GM21423 (cell line): Measurements from ENCODE around the gene UMAD1.
A peak's percentile ranks its signal among the peaks of the same experiment; 100 is the strongest.

Source experiments
- ATAC-seq: cut with Tn5 transposase; IDR thresholded peaks from one replicate; pipeline ENCODE4 v1.9.1; 2021; ENCODE audit warnings: mild to moderate bottlenecking, moderate library complexity; ENCODE audit not compliant: unreplicated experiment

The UMAD1 gene

DNA sequence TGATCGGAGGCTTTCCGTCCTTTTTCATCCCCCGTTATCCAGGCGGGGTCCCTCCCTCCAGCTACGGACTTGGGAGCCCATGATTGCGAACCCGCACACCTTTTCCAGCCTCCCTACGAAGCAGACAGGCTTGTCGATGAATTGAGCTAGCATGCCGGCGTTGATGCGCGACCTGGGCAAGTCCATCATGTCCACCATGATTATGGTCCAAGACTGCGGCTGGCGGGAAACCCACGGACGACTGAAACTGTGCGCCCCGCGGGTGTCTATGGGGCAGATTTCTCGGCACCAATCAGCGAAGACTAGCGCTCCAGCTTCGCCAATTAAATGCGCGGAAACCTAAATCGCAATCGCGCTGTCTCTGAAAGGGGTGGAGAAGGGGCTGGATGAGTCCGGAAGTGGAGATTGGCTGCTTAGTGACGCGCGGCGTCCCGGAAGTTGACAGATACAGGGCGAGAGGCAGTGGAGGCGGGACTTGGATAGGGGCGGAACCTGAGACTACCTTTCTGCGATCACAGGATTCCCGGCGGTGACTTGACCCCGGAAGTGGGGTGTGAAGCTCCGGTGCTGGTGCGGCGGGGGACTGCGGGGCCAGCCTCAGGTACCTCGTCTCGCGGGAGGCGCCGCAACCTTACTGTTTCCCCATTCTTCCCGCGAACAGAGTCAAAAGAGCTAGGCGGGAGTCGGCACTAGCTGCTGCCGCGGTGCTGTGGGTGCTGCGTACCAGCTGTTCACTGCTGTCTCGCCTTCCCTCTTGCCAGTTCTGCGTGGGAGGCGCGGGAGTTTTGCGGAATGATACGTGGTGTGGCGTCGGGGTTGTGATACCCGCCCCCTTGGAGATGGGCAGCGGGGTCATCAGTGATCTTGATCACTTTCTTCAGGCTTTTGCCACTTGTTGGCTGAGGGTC is at the start of gene UMAD1:
Gene UMAD1 (plus strand): TSS at position 532 of the 908 bp plus-strand sequence. CDS start 32,620 bp downstream, outside the sequence.
- peak; percentile 98 for ATAC-seq

DNA sequence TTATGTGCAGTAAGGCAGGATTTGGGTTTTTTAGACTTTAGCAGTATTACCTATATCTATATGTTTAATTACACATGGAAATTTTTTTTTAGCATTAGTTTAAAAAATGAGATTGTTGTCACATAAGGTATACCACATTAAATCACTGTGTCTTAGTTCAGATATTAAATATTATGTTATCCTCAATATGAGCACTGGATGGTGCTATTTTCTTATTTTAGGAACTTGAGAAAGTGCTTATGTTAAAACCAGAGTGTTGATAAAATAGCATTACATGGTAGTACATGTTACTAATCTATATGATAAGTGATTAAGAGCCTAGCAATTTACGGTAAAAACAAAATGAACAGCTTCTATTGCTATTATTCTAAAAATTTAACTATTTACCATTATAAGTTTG is 45.1 kb upstream of the UMAD1 start:
- ATAC-seq: no peak

DNA sequence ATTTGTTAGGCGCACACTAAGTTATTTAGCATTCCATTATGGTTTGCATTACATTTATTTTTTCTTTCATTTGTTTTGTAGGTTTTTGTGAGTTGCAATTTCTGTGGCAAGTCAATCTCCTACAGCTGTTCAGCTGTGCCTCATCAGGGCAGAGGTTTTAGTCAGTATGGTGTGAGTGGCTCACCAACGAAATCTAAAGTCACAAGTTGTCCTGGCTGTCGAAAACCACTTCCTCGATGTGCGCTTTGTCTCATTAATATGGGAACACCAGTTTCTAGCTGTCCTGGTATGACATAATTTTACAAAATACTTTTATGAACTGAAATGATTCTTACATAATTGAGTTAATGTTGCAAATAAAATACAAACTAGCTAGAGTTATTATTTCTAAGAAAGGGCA is 44.4 kb upstream of the UMAD1 start:
- ATAC-seq: no peak

DNA sequence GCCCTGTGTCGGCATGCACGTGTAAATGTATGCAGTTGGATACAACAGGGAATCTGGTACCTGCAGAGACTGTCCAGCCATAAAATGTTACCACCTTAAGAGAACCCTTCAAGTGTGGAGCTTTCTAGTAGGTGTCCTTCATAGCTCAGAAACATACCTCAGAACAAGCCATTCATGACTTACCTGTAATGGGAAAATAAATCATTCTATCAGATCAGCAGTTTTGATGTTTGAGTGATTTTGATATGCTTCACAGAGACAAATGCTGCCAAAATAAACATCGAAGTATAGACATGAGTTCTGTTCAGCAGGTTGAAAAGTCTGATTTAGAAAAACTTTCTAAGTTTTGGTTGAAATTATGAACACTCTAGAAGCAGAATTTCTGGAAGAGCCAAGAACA is 33.5 kb upstream of the UMAD1 start:
- no peak for ATAC-seq

DNA sequence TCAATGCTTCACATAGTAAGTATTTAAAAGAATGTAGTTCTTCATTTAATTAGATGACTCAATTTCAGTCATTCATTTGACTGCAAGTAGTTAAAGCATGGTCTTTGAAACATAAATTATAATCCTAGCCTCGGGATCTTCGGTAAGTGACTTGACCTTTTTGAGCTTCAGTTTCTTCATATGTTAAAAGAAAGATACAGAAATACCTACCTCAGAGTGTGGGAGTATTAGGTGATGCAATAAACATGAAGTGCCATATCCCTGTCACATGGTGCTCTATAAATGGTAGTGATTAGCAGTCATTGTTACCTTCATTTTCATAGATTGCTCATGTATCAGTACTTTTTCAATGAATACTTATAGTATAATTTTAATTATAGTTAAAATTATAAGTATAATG is 31.2 kb upstream of the UMAD1 start:
- ATAC-seq: no peak

DNA sequence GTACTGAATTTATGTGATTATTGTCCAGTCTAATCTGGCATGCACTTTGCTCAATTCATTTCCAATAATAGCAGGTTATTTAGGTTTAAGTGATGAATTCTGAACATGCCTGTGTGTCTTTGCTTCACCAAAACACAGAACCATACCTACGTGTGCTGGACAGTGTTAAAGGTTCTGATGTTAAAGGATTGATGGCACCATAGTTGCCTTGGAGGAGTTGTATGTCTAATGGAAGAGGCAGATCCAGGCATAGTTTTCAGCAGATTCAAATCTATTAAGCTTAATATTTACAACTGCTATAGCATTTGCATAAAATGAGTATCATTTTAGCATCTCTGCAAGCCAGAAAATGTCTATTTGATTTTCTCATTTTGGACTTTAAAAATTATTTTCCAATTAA is 28.0 kb upstream of the UMAD1 start:
- no peak for ATAC-seq

DNA sequence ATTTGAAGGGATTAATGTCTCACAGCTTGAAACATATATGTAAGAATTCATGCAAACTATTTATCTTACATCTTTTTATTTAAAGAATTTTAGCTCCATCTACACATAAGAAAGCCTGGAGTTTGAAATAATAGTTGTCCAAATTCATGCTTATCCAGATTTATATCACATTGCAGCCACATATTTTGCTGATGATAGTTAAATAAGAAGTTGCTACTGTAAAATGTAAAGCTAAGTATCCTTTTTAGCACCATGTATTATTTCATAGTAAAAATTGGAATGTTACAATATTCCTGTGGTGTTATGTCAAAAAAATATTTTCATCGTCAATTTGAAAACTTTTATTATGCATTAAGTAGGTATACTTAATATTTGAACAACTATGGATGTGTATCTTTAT is 27.3 kb upstream of the UMAD1 start:
- ATAC-seq: no peak

DNA sequence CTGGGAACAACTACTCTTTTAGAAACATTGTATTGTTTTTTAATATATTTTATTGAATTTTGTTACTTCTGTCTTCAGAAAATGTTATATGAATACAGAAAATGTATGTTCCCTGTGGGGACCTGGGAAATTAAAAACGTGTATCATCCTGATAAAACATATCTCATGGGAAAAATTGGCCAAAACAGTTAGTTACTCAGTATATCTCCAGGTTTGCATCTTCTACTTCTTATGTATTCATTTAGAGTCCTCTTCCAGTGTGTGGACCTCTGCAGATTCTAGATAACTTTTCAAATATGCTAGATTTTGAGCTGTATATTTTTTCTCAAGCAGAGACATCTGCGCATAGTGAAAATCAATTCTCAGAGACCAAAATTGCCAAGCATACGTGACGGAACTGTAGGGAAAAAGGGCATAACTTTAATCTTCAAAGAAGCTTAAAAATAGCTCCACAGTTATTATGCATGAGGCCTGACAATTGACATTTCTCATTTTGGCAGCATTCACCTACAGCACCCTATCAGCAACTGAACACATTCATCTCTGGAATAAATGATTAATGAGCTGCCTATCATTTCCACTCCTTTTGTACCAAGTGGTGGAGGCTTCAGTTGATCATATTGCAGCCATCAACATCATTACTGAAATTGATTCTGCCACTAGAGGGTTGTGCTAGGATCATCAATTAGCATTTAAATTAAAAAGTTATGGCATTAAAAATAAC is 26.4 kb upstream of the UMAD1 start:
- ATAC-seq: no peak

DNA sequence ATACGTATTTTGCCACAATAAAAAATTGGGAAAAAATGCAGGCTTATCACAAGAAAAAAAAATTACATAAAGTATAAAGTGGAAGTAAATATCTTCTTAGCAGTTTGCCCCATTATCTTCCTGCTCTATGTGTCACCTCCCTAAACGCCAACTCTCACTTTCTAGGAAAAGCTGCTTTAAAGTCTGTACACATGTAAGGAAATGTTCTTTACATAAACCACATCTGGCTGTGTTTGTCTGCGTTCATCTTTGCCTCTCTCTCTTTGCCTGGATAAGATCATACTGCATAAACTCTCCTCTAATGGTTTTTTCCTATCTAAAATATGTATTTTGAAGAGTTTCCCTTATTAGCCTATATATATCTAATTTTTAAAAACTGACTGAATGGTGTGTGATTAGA is 23.0 kb upstream of the UMAD1 start:
- no peak for ATAC-seq

DNA sequence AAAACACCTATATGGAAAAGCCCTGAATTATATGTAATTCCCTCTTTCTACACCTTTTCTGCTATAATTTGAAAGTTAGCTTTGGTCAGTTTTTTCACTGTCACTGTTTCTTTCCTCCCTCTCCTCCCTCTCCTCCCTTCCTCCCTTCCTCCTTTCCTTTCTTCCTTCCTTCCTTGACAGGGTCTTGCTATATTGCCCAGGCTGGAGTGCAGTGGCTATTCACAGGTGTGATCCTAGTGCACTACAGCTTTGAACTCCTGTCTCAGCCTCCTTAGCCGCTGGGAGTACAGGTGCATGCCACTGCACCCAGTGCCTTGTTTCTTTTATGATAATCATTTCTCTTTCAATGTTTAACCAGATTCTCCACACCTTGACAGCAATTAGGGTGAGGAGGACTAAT is 22.1 kb upstream of the UMAD1 start:
- ATAC-seq: no peak

DNA sequence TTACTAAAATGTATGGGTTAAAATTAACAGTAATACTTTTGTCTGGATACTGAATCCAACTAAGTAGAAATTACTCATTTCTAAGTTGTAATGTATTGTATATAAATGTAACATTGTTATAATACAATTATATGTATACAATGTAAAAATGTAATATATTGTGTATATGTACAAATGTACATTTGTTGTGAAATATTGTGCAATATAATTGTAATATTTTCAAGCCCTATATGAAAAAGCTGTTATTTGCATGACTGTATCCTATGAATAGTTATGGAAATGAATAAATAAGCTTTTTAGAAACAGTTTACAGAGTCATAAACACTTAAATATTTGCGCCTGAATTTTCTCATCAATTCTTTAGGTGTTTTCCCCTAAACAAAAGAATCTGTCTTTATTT is 20.3 kb upstream of the UMAD1 start:
- ATAC-seq: no peak

DNA sequence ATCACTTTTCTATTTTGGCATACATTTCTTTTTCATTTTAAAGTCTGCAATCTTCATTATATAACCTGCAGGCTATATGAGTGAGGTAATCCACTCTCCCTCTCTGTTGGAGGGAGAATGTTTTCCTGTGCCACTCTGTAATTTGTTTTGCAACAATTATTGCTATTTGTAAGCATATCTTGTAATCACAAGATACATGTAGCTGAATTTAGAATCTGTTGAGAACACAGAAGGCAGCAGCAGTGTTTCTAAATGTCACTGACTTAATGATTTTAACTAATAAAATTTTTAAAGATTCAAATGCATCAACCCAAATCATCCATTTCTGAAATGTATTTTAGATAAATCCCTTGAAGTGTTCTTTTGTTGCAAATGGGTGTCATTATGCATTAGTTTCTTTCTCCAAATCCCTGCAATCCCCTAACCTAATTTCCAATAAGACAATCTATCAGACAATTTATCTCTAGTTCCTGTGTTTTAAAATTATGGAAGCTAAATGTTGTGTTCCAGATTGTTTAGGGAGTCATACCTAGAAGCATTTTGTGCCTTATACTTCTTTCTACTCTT is 19.8 kb upstream of the UMAD1 start:
- no peak for ATAC-seq

DNA sequence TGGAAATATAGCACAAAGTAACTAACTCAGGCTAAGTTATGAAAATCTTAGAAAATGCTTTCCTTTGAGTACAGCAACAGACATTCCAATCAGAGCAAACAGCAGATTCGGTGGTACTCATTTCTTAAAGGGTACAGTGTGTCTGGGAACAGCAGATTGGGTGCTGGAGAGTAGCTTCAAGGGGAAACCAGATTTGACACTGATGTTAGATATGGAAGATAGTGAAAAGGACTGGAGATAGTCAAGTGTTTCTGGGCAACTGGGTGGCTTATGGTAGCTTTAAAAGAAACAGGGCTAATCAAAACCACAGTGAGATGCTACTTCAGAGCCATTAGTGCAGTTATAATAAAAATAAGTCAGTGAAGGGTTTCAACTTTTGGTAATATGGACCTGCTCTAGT is 12.1 kb upstream of the UMAD1 start:
- no peak for ATAC-seq

DNA sequence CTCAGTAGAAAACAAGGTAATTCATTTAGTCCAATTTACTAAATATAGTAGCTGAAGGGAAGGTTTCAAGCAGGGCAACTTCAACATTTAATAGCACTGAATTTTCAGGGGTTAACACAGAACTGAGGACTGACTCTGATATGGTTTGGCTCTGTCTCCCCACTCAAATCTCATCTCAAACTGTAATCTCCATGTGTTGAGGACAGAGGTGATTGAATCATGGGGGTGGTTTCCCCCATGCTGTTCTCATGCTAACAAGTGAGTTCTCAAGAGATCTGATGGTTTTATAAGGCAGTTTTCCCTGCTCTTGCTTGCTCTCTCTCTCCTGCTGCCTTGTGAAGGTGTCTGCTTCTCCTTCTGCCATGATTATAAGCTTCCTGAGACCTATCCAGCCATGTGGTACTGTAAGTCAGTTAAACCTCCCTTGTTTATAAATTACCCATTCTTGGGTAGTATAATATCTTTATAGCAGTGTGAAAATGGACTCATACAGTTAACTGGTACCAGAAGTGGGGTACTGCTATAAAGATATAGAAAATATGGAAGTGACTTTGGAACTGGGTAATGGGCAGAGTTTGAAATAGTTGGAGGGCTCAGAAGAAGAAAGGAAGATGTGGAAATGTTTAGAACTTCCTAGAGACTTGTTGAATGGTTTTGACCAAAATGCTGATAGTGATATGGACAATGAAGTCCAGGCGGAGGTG is 9.8 kb upstream of the UMAD1 start:
- no peak for ATAC-seq

DNA sequence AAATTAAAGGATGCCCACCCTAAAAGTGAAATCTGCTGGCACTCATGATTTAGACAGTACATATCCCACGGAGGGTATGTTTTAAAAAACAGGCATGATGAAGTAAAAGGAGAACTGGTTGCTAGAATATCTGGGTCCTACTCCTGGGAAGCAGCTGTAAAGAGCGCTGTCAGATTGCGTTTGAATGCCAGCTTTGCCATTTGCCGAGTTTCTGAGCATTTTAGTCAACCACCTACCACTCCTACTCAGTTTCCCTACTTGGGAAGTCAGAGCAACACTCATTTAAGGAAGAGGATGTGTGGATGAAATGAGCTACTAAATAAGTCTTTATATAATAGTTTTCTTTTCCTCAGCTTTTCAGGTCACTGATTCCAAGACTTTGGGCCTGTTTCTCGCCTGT is 1.1 kb upstream of the UMAD1 start:
- no peak for ATAC-seq

DNA sequence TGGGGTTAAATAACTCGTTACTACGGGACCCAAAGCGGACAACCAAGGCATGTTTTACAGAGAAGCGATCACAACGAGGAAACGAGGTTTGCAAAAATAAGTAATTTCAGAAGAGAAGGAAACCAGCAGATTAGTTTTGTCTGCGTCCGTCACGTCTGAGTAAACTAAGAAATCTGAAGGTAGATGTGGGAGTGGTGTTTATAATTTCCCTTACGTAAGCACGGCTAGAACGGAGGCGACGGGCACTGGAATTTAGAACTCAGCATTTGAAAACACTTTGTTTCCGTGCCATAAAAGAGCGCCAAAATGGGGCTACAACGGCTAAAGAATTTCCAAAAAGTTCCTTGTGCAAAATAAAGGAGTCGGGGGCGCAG is 718 bp upstream of the UMAD1 start:
- no peak for ATAC-seq

DNA sequence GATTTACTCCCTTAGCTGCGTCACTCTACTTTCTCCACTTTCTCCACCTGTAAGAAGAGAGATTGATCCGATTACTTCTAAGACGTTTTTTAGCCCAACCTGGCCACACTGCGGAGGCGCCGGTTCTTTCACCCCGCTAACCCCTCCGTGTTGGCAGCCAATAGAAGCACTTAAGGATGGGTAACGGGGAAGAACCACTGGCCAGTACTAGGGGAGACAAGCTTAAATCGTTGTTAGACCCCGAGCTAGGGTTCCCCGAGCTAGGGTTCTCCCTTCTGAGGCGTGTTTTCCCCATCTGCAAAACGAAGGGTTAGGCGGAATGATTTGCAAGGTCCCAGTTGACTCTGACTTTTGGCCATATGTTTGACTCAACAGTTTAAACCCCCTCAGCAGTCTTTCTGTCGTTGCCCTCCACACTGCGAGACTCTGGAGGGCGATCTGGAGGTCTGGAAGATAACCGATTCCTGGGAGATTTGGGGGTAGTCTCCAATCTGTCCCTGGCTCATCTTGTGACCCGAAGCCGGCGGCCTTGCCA is 644 bp downstream of the UMAD1 start:
- peak; percentile 4 for ATAC-seq

DNA sequence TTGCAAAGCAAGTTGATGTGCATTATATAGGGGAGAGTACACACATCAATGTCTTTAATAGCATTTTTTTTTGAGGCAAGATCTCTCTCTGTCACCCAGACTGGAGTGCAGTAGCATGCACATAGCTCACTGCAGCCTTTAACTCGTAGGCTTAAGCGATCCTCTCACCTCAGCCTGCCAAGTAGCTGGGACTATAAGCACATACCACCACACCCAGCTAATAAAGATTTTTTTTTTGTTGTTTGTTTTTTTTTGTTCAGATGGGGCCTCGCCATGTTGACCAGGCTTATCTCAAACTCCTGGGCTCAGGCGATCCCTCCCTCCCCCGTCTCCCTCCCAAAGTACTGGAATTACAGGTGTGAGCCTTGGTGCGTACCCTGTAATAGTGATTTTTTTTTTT is 1.5 kb downstream of the UMAD1 start:
- no peak for ATAC-seq

DNA sequence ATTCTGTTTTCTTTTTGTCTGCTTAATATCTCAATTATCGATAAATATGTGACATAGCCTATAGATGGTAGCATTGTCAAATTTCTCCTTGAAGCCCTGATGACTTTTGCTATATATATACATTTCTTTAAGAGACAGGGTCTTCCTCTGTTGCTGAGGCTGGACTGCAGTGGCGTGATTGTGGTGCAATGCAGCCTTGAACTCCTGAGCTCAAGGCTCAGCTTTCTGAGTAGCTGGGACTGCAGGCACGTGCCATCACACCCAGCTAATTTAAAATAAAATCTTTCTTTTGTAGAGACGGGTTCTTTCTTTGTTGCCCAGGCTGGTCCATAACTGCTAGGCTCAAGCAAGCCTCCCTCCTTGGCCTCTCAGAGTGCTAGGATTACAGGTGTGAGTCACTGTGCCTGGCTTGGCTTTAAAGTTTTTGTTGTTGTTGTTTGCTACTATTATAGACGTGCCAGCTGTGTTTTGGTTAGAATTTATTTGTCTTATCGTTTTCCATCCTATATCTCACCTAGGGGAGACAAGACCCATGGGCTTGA is 7.0 kb downstream of the UMAD1 start:
- no peak for ATAC-seq

DNA sequence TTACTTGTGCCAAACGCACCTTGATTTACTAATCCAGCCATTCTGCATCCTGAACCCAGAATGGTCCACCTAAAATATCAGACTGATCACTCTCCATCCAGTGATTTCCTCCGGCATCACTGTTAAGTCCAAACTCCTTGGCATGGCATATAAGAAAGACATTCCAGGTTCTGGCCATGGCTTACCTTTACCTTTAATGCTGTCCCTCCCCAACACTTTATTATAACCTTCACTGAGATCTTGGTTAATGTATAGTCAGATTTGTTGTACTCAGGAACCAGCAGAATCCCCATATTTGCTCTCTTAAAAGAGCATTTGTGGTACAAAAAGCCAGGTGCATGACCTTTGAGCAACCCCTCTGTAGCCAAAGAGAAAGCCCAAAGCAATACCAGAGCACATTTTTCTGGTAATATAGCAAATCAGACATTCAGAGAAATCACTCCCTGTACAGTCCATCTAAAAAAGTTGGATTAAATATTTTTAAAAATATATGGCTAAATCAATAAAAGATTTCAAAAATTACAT is 10.2 kb downstream of the UMAD1 start:
- no peak for ATAC-seq

DNA sequence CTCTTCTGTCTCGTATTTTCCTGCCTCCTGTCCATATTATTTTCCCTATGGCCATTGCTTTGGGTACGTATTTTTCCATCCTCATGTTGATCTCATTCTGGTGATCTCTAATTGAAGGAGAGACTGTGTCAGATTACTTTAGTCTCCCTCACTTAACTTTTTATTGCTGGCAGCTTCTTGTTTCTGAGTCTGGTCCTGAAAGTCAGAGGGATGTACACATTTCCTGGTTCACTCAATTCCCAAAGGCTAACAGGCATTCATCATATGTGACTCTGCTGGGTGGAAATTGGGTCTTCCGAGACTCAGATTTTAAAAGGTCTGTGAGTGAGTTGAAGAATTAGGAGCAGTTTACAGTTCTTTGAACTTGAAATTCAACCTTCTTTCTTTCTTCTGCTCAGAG is 10.9 kb downstream of the UMAD1 start:
- no peak for ATAC-seq
